ENCODE measurements around the gene ERBB3.

The ERBB3 gene

DNA sequence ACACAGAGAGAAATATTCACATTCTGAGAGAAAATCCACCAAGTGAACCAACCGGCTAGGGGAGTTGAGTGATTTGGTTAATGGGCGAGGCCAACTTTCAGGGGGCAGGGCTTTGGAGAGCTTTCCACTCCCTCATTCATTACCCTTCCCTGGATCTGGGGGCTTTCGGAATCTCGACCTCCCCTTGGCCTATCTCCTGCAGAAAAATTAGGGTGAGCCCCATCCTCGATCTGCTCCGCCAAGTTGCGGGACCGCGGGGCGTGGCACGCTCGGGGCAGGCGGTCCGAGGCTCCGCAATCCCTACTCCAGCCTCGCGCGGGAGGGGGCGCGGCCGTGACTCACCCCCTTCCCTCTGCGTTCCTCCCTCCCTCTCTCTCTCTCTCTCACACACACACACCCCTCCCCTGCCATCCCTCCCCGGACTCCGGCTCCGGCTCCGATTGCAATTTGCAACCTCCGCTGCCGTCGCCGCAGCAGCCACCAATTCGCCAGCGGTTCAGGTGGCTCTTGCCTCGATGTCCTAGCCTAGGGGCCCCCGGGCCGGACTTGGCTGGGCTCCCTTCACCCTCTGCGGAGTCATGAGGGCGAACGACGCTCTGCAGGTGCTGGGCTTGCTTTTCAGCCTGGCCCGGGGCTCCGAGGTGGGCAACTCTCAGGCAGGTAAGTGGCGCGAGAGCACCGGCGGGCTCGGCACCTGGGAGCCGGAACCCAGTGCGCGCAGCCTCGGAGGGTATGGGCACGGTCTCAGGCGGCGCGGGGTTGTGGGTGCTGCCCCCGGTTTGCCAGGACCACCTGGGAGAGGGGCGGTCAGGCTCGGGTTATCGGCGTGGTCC, at the start of gene ERBB3 (continued):
- TF ChIP-seq MEIS1 (CRISPR knock-in tag; IDR thresholded peaks at IDR 0.05; ENCODE audit: borderline replicate concordance) (no peak), ZSCAN30 (tag by site-specific recombination; IDR thresholded peaks at IDR 0.05) (0 out of 2 replicates have a peak, but pooled peaks have one; percentile 6), ZNF624 (tag by site-specific recombination; IDR thresholded peaks at IDR 0.05) (no peak), ZNF2 (tag by site-specific recombination; IDR thresholded peaks at IDR 0.05) (peak; percentile 83), ZNF132 (tag by site-specific recombination; IDR thresholded peaks at IDR 0.05; ENCODE audit: borderline replicate concordance) (no peak), ZNF140 (tag by site-specific recombination; IDR thresholded peaks at IDR 0.05) (no peak), GFI1B (tag by site-specific recombination; IDR thresholded peaks at IDR 0.05) (peak; percentile 72; the same call in 1 of the 2 replicates), ZXDB (tag by site-specific recombination; IDR thresholded peaks at IDR 0.05) (peak; percentile 93), YY2 (tag by site-specific recombination; IDR thresholded peaks at IDR 0.05) (peak; percentile 62), ZNF24 (tag by site-specific recombination; IDR thresholded peaks at IDR 0.05) (peak; percentile 86), ZNF785 (tag by site-specific recombination; IDR thresholded peaks at IDR 0.05) (peak; percentile 80), ZNF510 (tag by site-specific recombination; IDR thresholded peaks at IDR 0.05; ENCODE audit: insufficient replicate concordance) (no peak), ZNF596 (tag by site-specific recombination; IDR thresholded peaks at IDR 0.05) (peak; percentile 96), GLIS1 (tag by site-specific recombination; IDR thresholded peaks at IDR 0.05) (peak; percentile 93), ZNF214 (tag by site-specific recombination; IDR thresholded peaks at IDR 0.05; ENCODE audit: borderline replicate concordance) (no peak), ZNF629 (tag by site-specific recombination; IDR thresholded peaks at IDR 0.05) (peak; percentile 84), ZFP3 (tag by site-specific recombination; IDR thresholded peaks at IDR 0.05; ENCODE audit: low read depth) (no peak), ZNF416 (tag by site-specific recombination; IDR thresholded peaks at IDR 0.05) (no peak), ZSCAN16 (tag by site-specific recombination; IDR thresholded peaks at IDR 0.05) (peak; percentile 72; the same call in 1 of the 2 replicates), ZNF157 (tag by site-specific recombination; IDR thresholded peaks at IDR 0.05) (no peak), ZNF501 (tag by site-specific recombination; IDR thresholded peaks at IDR 0.05) (peak; percentile 90), KLF16 (tag by site-specific recombination; IDR thresholded peaks at IDR 0.05) (peak; percentile 100), ZNF37A (tag by site-specific recombination; IDR thresholded peaks at IDR 0.05) (no peak), WT1 (tag by site-specific recombination; IDR thresholded peaks at IDR 0.05) (peak; percentile 93), ZNF560 (tag by site-specific recombination; IDR thresholded peaks at IDR 0.05; ENCODE audit: borderline replicate concordance) (no peak), ZNF10 (tag by site-specific recombination; IDR thresholded peaks at IDR 0.05) (peak; percentile 49; the same call in 1 of the 2 replicates), ZBTB20 (tag by site-specific recombination; IDR thresholded peaks at IDR 0.05) (peak; percentile 69)
- TF ChIP-seq, protein P1, sequence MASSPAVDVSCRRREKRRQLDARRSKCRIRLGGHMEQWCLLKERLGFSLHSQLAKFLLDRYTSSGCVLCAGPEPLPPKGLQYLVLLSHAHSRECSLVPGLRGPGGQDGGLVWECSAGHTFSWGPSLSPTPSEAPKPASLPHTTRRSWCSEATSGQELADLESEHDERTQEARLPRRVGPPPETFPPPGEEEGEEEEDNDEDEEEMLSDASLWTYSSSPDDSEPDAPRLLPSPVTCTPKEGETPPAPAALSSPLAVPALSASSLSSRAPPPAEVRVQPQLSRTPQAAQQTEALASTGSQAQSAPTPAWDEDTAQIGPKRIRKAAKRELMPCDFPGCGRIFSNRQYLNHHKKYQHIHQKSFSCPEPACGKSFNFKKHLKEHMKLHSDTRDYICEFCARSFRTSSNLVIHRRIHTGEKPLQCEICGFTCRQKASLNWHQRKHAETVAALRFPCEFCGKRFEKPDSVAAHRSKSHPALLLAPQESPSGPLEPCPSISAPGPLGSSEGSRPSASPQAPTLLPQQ (tag by site-specific recombination; IDR thresholded peaks at IDR 0.05), result peak; percentile 87
- TF ChIP-seq, protein P2, sequence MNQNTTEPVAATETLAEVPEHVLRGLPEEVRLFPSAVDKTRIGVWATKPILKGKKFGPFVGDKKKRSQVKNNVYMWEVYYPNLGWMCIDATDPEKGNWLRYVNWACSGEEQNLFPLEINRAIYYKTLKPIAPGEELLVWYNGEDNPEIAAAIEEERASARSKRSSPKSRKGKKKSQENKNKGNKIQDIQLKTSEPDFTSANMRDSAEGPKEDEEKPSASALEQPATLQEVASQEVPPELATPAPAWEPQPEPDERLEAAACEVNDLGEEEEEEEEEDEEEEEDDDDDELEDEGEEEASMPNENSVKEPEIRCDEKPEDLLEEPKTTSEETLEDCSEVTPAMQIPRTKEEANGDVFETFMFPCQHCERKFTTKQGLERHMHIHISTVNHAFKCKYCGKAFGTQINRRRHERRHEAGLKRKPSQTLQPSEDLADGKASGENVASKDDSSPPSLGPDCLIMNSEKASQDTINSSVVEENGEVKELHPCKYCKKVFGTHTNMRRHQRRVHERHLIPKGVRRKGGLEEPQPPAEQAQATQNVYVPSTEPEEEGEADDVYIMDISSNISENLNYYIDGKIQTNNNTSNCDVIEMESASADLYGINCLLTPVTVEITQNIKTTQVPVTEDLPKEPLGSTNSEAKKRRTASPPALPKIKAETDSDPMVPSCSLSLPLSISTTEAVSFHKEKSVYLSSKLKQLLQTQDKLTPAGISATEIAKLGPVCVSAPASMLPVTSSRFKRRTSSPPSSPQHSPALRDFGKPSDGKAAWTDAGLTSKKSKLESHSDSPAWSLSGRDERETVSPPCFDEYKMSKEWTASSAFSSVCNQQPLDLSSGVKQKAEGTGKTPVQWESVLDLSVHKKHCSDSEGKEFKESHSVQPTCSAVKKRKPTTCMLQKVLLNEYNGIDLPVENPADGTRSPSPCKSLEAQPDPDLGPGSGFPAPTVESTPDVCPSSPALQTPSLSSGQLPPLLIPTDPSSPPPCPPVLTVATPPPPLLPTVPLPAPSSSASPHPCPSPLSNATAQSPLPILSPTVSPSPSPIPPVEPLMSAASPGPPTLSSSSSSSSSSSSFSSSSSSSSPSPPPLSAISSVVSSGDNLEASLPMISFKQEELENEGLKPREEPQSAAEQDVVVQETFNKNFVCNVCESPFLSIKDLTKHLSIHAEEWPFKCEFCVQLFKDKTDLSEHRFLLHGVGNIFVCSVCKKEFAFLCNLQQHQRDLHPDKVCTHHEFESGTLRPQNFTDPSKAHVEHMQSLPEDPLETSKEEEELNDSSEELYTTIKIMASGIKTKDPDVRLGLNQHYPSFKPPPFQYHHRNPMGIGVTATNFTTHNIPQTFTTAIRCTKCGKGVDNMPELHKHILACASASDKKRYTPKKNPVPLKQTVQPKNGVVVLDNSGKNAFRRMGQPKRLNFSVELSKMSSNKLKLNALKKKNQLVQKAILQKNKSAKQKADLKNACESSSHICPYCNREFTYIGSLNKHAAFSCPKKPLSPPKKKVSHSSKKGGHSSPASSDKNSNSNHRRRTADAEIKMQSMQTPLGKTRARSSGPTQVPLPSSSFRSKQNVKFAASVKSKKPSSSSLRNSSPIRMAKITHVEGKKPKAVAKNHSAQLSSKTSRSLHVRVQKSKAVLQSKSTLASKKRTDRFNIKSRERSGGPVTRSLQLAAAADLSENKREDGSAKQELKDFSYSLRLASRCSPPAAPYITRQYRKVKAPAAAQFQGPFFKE (tag by site-specific recombination; IDR thresholded peaks at IDR 0.05; ENCODE audit: borderline replicate concordance), result peak; percentile 79; the same call in 1 of the 2 replicates
- TF ChIP-seq, protein P3, sequence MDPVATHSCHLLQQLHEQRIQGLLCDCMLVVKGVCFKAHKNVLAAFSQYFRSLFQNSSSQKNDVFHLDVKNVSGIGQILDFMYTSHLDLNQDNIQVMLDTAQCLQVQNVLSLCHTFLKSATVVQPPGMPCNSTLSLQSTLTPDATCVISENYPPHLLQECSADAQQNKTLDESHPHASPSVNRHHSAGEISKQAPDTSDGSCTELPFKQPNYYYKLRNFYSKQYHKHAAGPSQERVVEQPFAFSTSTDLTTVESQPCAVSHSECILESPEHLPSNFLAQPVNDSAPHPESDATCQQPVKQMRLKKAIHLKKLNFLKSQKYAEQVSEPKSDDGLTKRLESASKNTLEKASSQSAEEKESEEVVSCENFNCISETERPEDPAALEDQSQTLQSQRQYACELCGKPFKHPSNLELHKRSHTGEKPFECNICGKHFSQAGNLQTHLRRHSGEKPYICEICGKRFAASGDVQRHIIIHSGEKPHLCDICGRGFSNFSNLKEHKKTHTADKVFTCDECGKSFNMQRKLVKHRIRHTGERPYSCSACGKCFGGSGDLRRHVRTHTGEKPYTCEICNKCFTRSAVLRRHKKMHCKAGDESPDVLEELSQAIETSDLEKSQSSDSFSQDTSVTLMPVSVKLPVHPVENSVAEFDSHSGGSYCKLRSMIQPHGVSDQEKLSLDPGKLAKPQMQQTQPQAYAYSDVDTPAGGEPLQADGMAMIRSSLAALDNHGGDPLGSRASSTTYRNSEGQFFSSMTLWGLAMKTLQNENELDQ (tag by site-specific recombination; IDR thresholded peaks at IDR 0.05; ENCODE audit: low read depth), result no peak

All from HEK293 (cell line).